ENCODE measurements around the gene MARCHF3.

DNA sequence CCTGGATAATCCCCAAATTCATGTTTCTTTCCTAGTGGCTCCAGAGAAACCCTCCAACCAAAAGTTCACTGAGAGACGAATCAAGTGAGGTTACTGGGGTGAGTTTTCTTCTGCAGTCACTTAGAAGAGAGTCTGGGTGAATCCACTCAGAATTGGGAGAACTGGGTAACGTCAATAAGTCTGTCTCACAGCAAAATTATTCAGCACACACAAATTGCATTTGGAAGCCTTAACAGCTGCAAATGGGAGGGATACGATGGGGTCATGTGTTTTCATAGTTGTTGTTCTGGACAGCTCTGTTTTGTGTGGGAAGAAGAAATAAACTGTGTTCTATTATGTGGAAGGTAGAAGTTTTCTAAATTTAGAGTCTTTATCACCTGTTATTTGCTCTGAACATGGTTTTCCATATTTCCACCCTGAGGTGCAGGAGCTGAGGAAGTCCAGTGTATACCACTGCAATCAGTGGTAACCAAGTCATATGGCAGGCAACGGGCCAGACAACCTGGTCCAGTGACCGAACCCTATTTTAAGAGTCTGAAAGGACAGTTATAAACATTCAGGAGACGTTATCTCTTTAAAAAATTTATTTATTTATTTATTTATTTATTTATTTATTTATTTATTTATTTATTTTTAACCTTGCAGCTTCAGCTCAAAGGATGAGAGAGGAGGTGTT is 21.9 kb downstream of the MARCHF3 start:
- TF ChIP-seq, protein P1, sequence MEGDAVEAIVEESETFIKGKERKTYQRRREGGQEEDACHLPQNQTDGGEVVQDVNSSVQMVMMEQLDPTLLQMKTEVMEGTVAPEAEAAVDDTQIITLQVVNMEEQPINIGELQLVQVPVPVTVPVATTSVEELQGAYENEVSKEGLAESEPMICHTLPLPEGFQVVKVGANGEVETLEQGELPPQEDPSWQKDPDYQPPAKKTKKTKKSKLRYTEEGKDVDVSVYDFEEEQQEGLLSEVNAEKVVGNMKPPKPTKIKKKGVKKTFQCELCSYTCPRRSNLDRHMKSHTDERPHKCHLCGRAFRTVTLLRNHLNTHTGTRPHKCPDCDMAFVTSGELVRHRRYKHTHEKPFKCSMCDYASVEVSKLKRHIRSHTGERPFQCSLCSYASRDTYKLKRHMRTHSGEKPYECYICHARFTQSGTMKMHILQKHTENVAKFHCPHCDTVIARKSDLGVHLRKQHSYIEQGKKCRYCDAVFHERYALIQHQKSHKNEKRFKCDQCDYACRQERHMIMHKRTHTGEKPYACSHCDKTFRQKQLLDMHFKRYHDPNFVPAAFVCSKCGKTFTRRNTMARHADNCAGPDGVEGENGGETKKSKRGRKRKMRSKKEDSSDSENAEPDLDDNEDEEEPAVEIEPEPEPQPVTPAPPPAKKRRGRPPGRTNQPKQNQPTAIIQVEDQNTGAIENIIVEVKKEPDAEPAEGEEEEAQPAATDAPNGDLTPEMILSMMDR (IDR thresholded peaks at IDR 0.05), result no peak
- TF ChIP-seq EP300 (IDR thresholded peaks at IDR 0.05) (no peak), POLR2A (IDR thresholded peaks at IDR 0.05; ENCODE audit: low read depth) (no peak), POLR2AphosphoS5 (IDR thresholded peaks at IDR 0.05) (no peak)

Data from esophagus muscularis mucosa (tissue), 4 donors.